ENCODE measurements around the gene NEIL1.
"Not testable (repeated sequence)": the region's sequence is repeated elsewhere in the genome, so short reads cannot be mapped to it uniquely, and the experiment has no call there.

- not testable (repeated sequence) for TF ChIP-seq ZNF274 (IDR thresholded peaks at IDR 0.05; ENCODE audit: low read depth, low read length); YY1 (IDR thresholded peaks at IDR 0.05; ENCODE audit: insufficient read depth, insufficient read length)
These were observed 44.1 kb upstream of the NEIL1 start for GRCh38 chr15:75302753-75303152.
